GM19238 (cell line): ENCODE measurements around the gene TRMT1L.

Source experiments
- DNase-seq: peaks from one replicate; pipeline ENCODE4 v3.0.0; 2011; ENCODE audit warnings: low spot score; ENCODE audit not compliant: insufficient read length

TRMT1L gene

GRCh38 chr1:185112356-185112755 is 44.4 kb downstream of the TRMT1L start:
- DNase-seq: no peak

DNA sequence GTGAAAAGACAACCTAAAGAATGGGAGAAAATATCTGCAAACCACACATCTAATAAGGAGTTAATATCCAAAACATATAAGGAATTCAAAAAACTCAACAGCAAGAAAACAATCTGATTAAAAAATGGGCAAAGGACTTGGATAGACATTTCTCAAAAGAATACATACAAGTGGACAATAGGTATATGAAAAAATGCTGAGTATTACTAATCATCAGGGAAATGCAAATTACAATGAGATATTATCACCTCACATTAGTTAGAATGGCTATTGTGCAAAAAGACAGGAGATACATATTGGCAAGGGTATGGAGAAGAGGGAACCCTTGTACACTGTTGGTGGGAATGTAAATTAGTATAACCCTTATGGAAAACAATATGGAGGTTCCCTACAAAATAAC is 44.9 kb downstream of the TRMT1L start:
- no peak for DNase-seq

DNA sequence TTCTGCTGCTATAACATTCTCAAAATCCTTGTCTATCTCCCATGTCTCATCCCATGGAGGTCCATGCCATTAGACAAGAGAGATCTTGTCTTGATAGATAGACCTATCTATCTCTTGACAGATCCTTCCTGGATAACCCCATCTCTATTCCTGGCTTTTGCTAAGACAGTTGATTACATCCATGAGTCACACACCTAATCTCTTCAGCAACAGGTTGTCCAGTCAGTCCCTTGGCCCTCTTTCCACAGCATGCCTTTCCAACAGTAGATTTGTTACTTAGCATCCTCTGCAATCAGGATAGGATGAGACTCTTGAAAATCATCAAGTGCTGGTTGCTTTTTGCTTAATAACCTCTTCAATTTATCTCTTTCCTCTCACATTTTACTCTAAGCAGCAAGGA is 46.6 kb downstream of the TRMT1L start:
- no peak for DNase-seq

GRCh38 chr1:185108321-185108720 is 48.4 kb downstream of the TRMT1L start:
- DNase-seq: no peak

GRCh38 chr1:185105121-185105520 is 51.6 kb downstream of the TRMT1L start:
- DNase-seq: no peak

DNA sequence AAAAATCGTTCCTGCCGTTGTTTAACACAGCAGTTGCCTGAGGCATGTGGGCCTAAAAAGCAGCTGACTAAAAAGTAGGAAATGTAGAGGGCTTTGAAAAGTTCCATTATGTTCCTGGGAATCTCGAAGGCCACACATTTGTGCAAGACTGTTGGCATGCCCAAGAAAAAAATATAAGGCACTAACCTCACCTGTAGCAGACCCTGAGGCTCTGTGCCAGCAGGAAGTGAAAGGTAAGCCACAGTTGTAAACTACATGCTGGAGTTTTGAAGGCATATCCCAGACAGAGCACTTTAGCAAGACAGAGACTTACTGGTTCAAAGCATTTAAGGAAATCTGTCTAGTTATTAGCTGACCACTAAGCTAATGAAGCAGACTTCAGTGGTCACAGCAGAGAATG is 52.7 kb downstream of the TRMT1L start:
- DNase-seq: no peak

DNA sequence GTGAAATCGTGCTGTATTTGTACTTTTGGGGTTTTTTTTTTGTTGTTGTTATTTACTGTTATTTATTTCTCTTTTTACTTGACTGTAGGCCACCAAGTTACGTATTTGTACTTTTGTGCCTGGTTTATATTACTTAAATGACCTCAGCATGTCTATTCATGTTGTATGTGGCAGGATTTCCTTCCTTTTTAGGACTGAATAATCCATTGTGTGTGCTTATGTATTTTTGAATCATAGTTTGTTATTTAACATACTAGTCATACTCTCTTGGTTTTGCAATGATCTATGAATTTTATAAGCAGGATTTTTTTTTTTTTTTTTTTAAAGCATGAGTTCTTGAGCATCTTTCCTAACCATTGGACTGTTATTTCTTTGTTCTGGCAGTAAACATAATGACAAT is 60.2 kb downstream of the TRMT1L start:
- no peak for DNase-seq

GRCh38 chr1:185094761-185095160 is 62.0 kb downstream of the TRMT1L start:
- no peak for DNase-seq

GRCh38 chr1:185091480-185091879 is 65.3 kb downstream of the TRMT1L start:
- DNase-seq: no peak

GRCh38 chr1:185087746-185088145 is 69.0 kb downstream of the TRMT1L start:
- no peak for DNase-seq

DNA sequence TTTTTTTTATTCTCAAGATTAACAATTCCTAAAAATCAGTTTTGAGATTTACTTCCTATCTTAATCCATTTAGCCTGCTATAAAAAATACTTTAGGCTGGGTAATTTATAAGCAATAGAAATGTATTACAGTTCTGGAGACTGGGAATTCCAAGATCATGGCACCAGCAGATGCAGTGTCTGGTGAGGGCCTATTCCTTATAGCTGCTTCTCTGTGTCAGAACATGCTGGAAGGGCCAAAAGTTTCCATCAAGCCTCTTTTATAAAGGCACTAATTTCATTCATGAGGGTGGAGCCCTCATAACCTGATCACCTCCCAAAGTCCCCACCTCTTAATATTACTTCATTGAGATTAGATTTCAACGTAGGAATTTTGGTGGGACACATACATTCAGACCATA is 69.7 kb downstream of the TRMT1L start:
- DNase-seq: no peak

DNA sequence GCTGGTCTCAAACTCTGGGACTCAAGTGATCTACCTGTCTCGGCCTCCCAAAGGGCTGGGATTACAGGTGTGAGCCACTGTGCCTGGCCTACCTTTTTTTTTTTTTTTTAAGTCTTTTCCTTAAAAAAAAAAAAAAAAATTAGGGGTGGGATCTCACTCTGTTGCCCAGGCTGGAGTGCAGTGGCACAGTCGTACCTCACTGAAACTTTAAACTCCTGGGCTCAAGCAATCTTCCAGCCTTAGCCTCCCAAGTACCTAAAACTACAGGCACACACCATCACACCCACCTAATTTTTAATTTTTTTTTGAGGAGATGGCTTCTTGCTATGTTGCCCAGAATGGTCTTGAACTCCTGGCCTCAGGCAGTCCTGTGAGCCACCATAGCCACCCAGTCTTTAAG is 72.9 kb downstream of the TRMT1L start:
- DNase-seq: no peak

- no peak for DNase-seq
Observed at GRCh38 chr1:185080422-185080821, 76.3 kb downstream of the TRMT1L start.

DNA sequence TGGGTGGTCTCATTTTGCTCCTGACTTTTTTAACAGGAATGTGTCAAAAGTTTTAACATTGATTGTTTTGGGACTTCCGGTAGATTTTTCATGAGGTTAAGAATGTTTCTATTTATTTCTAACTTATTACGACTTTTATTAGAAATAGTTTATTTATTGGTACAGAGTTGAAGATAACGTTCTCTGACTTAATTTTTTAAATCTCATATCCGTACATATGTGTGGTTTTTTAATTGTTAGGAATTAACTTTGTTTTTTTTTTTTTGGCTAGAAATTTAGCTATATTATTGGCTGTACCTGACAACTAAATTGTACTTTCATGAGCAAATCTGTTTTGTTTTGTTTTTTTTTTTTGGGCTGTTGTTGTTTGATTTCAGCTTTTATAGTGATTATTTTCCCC is 79.4 kb downstream of the TRMT1L start:
- DNase-seq: no peak

- DNase-seq: no peak
Observed at GRCh38 chr1:185075476-185075875, 81.3 kb downstream of the TRMT1L start.

GRCh38 chr1:185074307-185074706 is 82.4 kb downstream of the TRMT1L start:
- no peak for DNase-seq

- no peak for DNase-seq
Observed at GRCh38 chr1:185073725-185074124, 83.0 kb downstream of the TRMT1L start.

- DNase-seq: no peak
Observed at GRCh38 chr1:185070051-185070450, 86.7 kb downstream of the TRMT1L start.

DNA sequence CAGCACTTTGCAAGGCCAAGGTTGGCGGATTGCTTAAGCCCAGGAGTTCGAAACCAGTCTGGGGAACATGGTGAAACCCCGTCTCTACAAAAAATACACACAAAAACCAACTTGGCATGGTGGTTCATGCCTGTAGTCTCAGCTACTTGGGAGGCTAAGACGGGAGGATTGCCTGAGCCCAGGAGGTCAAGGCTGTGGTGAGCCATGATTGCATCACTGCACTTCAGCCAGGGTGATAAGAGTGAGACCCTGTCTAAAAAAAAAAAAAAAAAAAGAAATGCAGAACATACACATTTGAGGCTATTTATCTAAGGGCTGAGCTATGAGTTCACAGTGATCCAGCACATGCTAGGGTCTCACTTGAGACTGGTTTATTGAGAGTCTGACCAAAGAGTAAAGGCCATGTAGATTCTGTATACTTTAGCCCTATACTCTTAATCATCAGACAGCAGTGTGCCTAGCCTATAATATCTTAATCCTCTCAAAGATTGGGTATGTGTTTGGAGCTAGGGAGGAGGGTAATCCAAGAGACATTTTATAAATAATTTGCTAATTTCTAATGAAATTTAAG is 87.5 kb downstream of the TRMT1L start:
- no peak for DNase-seq

DNA sequence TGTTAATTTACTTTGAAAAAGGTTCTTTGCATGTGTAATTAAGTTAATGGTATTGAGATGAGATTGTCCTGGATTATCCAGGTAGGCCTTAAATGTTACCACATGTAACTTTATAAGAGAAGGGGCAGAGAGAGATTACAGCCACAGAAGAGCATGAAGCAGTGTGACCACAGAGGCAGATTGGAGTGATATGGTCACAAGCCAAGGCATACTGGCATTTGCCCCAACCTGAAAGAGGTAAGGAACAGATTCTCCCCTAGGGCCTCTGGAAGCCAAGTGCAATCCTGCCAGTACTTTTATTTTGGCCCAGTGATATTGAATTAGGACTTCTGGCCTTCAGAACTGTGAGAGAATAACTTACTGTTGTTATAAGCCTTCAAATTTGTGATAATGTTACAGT is 88.4 kb downstream of the TRMT1L start:
- no peak for DNase-seq
